ENCODE results near the gene NAA10. TPM values are rescaled to one million over a fixed set of nuclear protein-coding genes. Genes with fewer than 3 reads are reported as not detected.
A peak's percentile ranks its signal among the peaks of the same experiment; 100 is the strongest.
"Not testable (repeated sequence)": the region's sequence is repeated elsewhere in the genome, so short reads cannot be mapped to it uniquely, and the experiment has no call there.

NAA10 gene
- total RNA-seq (100 to 1,000 TPM; 105 to 166 (median 115) TPM), polyA plus RNA-seq (100 to 1,000 TPM; 168 to 203 (median 193) TPM)
- long read RNA-seq, donor 1, transcript NAA10-208 (8 exons, 1,772 nt): major isoform, 90 of 103 reads
- long read RNA-seq, donor 1, partial matches to known transcripts: 2 of 103 reads
- long read RNA-seq, donor 1, other reads (novel, unspliced or antisense): 6 of 103 reads
- long read RNA-seq, donor 2, transcript NAA10-208 (8 exons, 1,772 nt): major isoform, 82 of 107 reads
- long read RNA-seq, donor 2, transcript NAA10-201 (7 exons, 837 nt): minor isoform, 6 of 107 reads
- long read RNA-seq, donor 2, partial matches to known transcripts: 3 of 107 reads
- long read RNA-seq, donor 2, other reads (novel, unspliced or antisense): 10 of 107 reads

- H3K27ac ChIP-seq: peak within 1 kb of the TSS; percentile 81
Observed at GRCh38 chrX:153934762-153935325, at the start of gene NAA10. Gene NAA10 (minus strand): TSS chrX:153935037. CDS start chrX:153934904, 133 bp downstream.

GRCh38 chrX:153983321-153983801, 48.5 kb upstream of the NAA10 start:
- Histone ChIP-seq H3K4me1 (no peaks in the 10 kb centered on the region), H3K27ac (no peak overlapping the region), H3K9me3 (no peaks in the 10 kb centered on the region), H3K27me3 (ENCODE audit: insufficient read depth in 3 of 3, low read length in 2 of 3) (no peaks in the 10 kb centered on the region), H3K4me3 (no peak overlapping the region), H3K36me3 (ENCODE audit: insufficient read depth in 1 of 2, low read depth in 1 of 2) (peaks cover 0 to 9% of the 10 kb centered on the region in 2 donors)
- 87 to 90% (median 89%) methylated on average over 12 of the region's 12 CpGs for WGBS, 3 donors
- no peak for TF ChIP-seq CTCF (IDR thresholded peaks at IDR 0.05)
- intact Hi-C loops (cut with DNase I): no loop called here
- DNase-seq: peak in 1 of 2 donors; percentile 47
- no peak for ATAC-seq

More at GRCh38 chrX:153934762-153935325, at the start of gene NAA10:
- 1 to 4% methylated on average over 47 to 72 of the region's 87 CpGs; no CpG with 5 or more reads in 1 of the 3 donors for WGBS, 3 donors
- peak; percentile 96 to 97 (median 96) for ATAC-seq
- peaks cover 0 to 41% of the 10 kb centered on the region in 2 donors for H3K36me3 ChIP-seq (ENCODE audit: insufficient read depth in 1 of 2, low read depth in 1 of 2)
- H3K9me3 ChIP-seq: no peaks in the 10 kb centered on the region
- H3K4me3 ChIP-seq: peak within 1 kb of the TSS; percentile 80
- no peaks in the 10 kb centered on the region for H3K27me3 ChIP-seq (ENCODE audit: insufficient read depth in 3 of 3, low read length in 2 of 3)
- peaks cover 15% of the 10 kb centered on the region for H3K4me1 ChIP-seq
- no peak for TF ChIP-seq CTCF (IDR thresholded peaks at IDR 0.05)
- intact Hi-C loops (cut with DNase I): no loop called here
- DNase-seq: peak; percentile 84 to 90

- H3K27me3 ChIP-seq (ENCODE audit: insufficient read depth in 3 of 3, low read length in 2 of 3): no peaks in the 10 kb centered on the region
- ATAC-seq: peak in 1 of 4 donors; percentile 3
- H3K36me3 ChIP-seq (ENCODE audit: insufficient read depth in 1 of 2, low read depth in 1 of 2): peaks cover 0 to 9% of the 10 kb centered on the region in 2 donors
- no peak overlapping the region for H3K27ac ChIP-seq
- WGBS, 3 donors: 87 to 89% (median 88%) methylated on average over 28 to 52 of the region's 52 CpGs
- H3K4me1 ChIP-seq: no peaks in the 10 kb centered on the region
- TF ChIP-seq CTCF (IDR thresholded peaks at IDR 0.05): no peak
- H3K9me3 ChIP-seq: no peaks in the 10 kb centered on the region
- no peak overlapping the region for H3K4me3 ChIP-seq
- DNase-seq: peak; percentile 53 to 81
- intact Hi-C loops (cut with DNase I): no loop called here
Observed at GRCh38 chrX:153981771-153982533, 47.1 kb upstream of the NAA10 start.

- Histone ChIP-seq H3K4me1 (no peaks in the 10 kb centered on the region), H3K27ac (peak overlapping the region; percentile 10), H3K9me3 (no peaks in the 10 kb centered on the region), H3K4me3 (no peak overlapping the region), H3K36me3 (ENCODE audit: insufficient read depth in 1 of 2, low read depth in 1 of 2) (peaks cover 0 to 9% of the 10 kb centered on the region in 2 donors), H3K27me3 (ENCODE audit: insufficient read depth in 3 of 3, low read length in 2 of 3) (no peaks in the 10 kb centered on the region)
- intact Hi-C loops (cut with DNase I): no loop called here
- no peak for TF ChIP-seq CTCF (IDR thresholded peaks at IDR 0.05)
- WGBS, 3 donors: 85 to 91% (median 85%) methylated on average over 6 to 7 of the region's 7 CpGs
- no peak for DNase-seq
- ATAC-seq: no peak
Observed at GRCh38 chrX:153981231-153981630, 46.4 kb upstream of the NAA10 start.

GRCh38 chrX:153980394-153980793, 45.6 kb upstream of the NAA10 start:
- H3K9me3 ChIP-seq; intact Hi-C loops (cut with DNase I); H3K36me3 ChIP-seq (ENCODE audit: insufficient read depth in 1 of 2, low read depth in 1 of 2); H3K4me3 ChIP-seq; H3K27me3 ChIP-seq (ENCODE audit: insufficient read depth in 3 of 3, low read length in 2 of 3); H3K4me1 ChIP-seq; H3K27ac ChIP-seq; ATAC-seq: not testable (repeated sequence)
- peak in 1 of 2 donors; percentile 6 for DNase-seq
- 63 to 90% (median 80%) methylated on average over 8 to 9 of the region's 10 CpGs for whole genome bisulfite sequencing, 3 donors

All from psoas muscle (tissue), 8 donors.